Keratinocyte (primary cell): ENCODE measurements around the gene CASP14. TPM values are rescaled to one million over a fixed set of nuclear protein-coding genes. Genes with fewer than 3 reads are reported as not detected.

Experiments
- DNase-seq: peaks from one replicate; pipeline ENCODE4 v3.0.0-alpha.2; 2011; ENCODE audit warnings: low read depth, missing footprints, low spot score
- FAIRE-seq: peaks from 2 replicates; lab custom pipeline; 2011; peaks lifted over from hg19 to GRCh38; lab: Jason Lieb, UNC
- H2AFZ ChIP-seq: 2 replicates; pipeline ENCODE4 v1.6.0; 2012; ENCODE audit warnings: low read length, control low read depth, inconsistent platforms; ENCODE audit not compliant: control insufficient read depth
- H3K27ac ChIP-seq: 2 replicates; pipeline ENCODE4 v1.5.1; 2011; ENCODE audit warnings: low read length; ENCODE audit not compliant: control insufficient read depth, insufficient read depth
- H3K27me3 ChIP-seq: 3 replicates; pipeline ENCODE4 v1.6.0; 2011; ENCODE audit warnings: low read length; ENCODE audit not compliant: control insufficient read depth, insufficient read depth; ENCODE audit errors: extremely low read depth
- H3K36me3 ChIP-seq, 2 experiments: 2 replicates in 1 of 2; 3 replicates in 1 of 2; pipeline ENCODE4 v1.5.1; 2011; ENCODE audit warnings: low read length in 2 of 2, mild to moderate bottlenecking in 1 of 2; ENCODE audit not compliant: control insufficient read depth in 2 of 2, insufficient read depth in 2 of 2; ENCODE audit errors: extremely low read depth in 1 of 2
- H3K4me1 ChIP-seq: 3 replicates; pipeline ENCODE4 v1.5.1; 2011; ENCODE audit warnings: low read length; ENCODE audit not compliant: control insufficient read depth, insufficient read depth; ENCODE audit errors: extremely low read depth
- H3K4me2 ChIP-seq: 3 replicates; pipeline ENCODE4 v1.6.0; 2011; ENCODE audit warnings: low read depth, low read length; ENCODE audit not compliant: control insufficient read depth, insufficient read depth; ENCODE audit errors: extremely low read depth
- H3K4me3 ChIP-seq, 3 experiments: fragments of 200-600 bp in 1 of 3; sonication (generic) in 1 of 3; 2 replicates in 2 of 3; 3 replicates in 1 of 3; pipeline ENCODE4 v1.5.1; 2011 to 2016; ENCODE audit warnings: low read length in 3 of 3, mild to moderate bottlenecking in 3 of 3, control low read depth in 2 of 3, inconsistent platforms in 1 of 3, low read depth in 1 of 3, mixed read lengths in 1 of 3, mixed run types in 1 of 3, moderate library complexity in 1 of 3; ENCODE audit not compliant: control insufficient read depth in 2 of 3, insufficient read depth in 2 of 3; ENCODE audit errors: extremely low read depth in 1 of 3
- H3K79me2 ChIP-seq: 2 replicates; pipeline ENCODE4 v1.6.0; 2012; ENCODE audit warnings: low read length; ENCODE audit not compliant: control insufficient read depth, insufficient read depth
- H3K9ac ChIP-seq: 3 replicates; pipeline ENCODE4 v1.6.0; 2011; ENCODE audit warnings: low read length; ENCODE audit not compliant: control insufficient read depth, insufficient read depth; ENCODE audit errors: extremely low read depth
- H3K9me1 ChIP-seq: 3 replicates; pipeline ENCODE4 v1.6.0; 2011; ENCODE audit warnings: low read length; ENCODE audit not compliant: control insufficient read depth, insufficient read depth; ENCODE audit errors: extremely low read depth
- H3K9me3 ChIP-seq: 2 replicates; pipeline ENCODE4 v1.5.1; 2012; ENCODE audit warnings: low read depth, low read length; ENCODE audit not compliant: control insufficient read depth
- H4K20me1 ChIP-seq: 3 replicates; pipeline ENCODE4 v1.6.0; 2011; ENCODE audit warnings: low read length; ENCODE audit not compliant: control insufficient read depth, insufficient read depth; ENCODE audit errors: extremely low read depth
- CTCF ChIP-seq, 3 experiments: IDR thresholded peaks in 1 of 3; conservative IDR thresholded peaks in 1 of 3; optimal IDR thresholded peaks in 1 of 3; 2 replicates in 2 of 3; 3 replicates in 1 of 3; pipeline versions ENCODE3 to v1.5.1; 2011; ENCODE audit warnings: low read length in 3 of 3, mild to moderate bottlenecking in 3 of 3, moderate library complexity in 2 of 3, control low read depth in 1 of 3, inconsistent platforms in 1 of 3; ENCODE audit not compliant: insufficient read depth in 2 of 3; ENCODE audit errors: extremely low read depth in 1 of 3
- EZH2 ChIP-seq: IDR thresholded peaks from one replicate; pipeline ENCODE4 v1.6.1; 2012; ENCODE audit warnings: inconsistent platforms, mild to moderate bottlenecking, low read length, moderate library complexity
- dilution Hi-C: fragments of 300-500 bp; cut with MboI; formaldehyde crosslinking; loops from one replicate; pipeline ENCODE4 v1.7.0; 2020; ENCODE audit warnings: low sequenced_read_pairs; ENCODE audit not compliant: extremely low pct_ligation_motif_present
- polyA plus RNA-seq, 5 experiments: library from polyadenylated mRNA; depleted of rRNA in 3 of 5; stranded (reverse) in 3 of 5; stranded (forward) in 1 of 5; unstranded in 1 of 5; fragments of >200 nt; gene quantifications; 1 replicate in 1 of 5; 2 replicates in 3 of 5; 3 replicates in 1 of 5; pipeline versions ENCODE4 v1.2.1 to v1.2.3, GENCODE V29; 2011 to 2012; ENCODE audit warnings: missing spikeins in 2 of 5, low read depth in 1 of 5, low replicate concordance in 1 of 5

The CASP14 gene
- polyA plus RNA-seq, 1 donor (not counting 4 experiments of a cell fraction or from before 2014, with no cell fraction given) = 122 TPM

- no peak overlapping the region for H3K4me3 ChIP-seq
- DNase-seq (peak; percentile 84), FAIRE-seq (peak; percentile 97)
- peak overlapping the region; percentile 49 for H3K27ac ChIP-seq
- H3K4me1 ChIP-seq = peaks cover 26% of the 10 kb centered on the region
- no peaks in the 10 kb centered on the region for H4K20me1 ChIP-seq
- no peak for TF ChIP-seq EZH2
- no peak for TF ChIP-seq CTCF (optimal IDR thresholded peaks at IDR 0.05 in 1 of 3, IDR thresholded peaks at IDR 0.05 in 1 of 3, conservative IDR thresholded peaks at IDR 0.05 in 1 of 3; ENCODE audit: extremely low read depth in 1 of 3, insufficient read depth in 2 of 3, low read length in 3 of 3)
- dilution Hi-C loops = no loop called here
- no peaks in the 10 kb centered on the region for H3K79me2 ChIP-seq
- H2AFZ ChIP-seq = peak overlapping the region; percentile 51
- H3K27me3 ChIP-seq = no peaks in the 10 kb centered on the region
- no peaks in the 10 kb centered on the region for H3K9me3 ChIP-seq
- peak overlapping the region; percentile 11 for H3K4me2 ChIP-seq
- peak overlapping the region; percentile 41 for H3K9ac ChIP-seq
- no peaks in the 10 kb centered on the region for H3K9me1 ChIP-seq
- no peaks in the 10 kb centered on the region for H3K36me3 ChIP-seq
Measured at GRCh38 chr19:15072930-15073647, 23.8 kb downstream of the CASP14 start.

DNA sequence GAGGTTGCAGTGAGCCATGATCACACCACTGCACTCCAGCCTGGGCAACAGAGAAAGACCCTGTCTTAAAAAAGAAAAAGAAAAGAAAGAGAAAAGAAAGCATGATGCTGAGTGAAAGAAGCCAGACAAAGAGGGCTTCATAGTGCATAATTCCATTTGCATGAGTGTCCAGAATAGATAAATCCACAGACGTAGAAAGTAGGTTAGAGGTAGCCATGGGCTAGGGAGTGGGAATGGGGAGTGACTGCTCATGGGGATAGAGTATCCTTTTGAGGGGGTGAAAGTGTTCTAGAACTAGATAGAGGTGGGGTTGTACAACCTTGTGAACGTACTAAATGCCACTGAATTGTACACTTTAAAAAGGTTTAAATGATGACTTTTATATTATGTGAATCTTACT is 25.1 kb downstream of the CASP14 start:
- FAIRE-seq (no peak), DNase-seq (no peak)
- Histone ChIP-seq H3K9ac (no peak overlapping the region), H2AFZ (no peak overlapping the region), H3K79me2 (no peaks in the 10 kb centered on the region), H3K4me3 (no peak overlapping the region), H3K4me2 (peak overlapping the region; percentile 22), H3K27me3 (no peaks in the 10 kb centered on the region), H3K9me3 (no peaks in the 10 kb centered on the region), H3K4me1 (peaks cover 26% of the 10 kb centered on the region), H3K27ac (no peak overlapping the region), H3K9me1 (no peaks in the 10 kb centered on the region), H4K20me1 (no peaks in the 10 kb centered on the region), H3K36me3 (no peaks in the 10 kb centered on the region)
- dilution Hi-C loops = no loop called here
- TF ChIP-seq EZH2 = no peak
- TF ChIP-seq CTCF (optimal IDR thresholded peaks at IDR 0.05 in 1 of 3, IDR thresholded peaks at IDR 0.05 in 1 of 3, conservative IDR thresholded peaks at IDR 0.05 in 1 of 3; ENCODE audit: extremely low read depth in 1 of 3, insufficient read depth in 2 of 3, low read length in 3 of 3) = no peak
